ENCODE measurements around the gene CHGA. TPM values are rescaled to one million over a fixed set of nuclear protein-coding genes. Genes with fewer than 3 reads are reported as not detected.

Gene CHGA
- total RNA-seq, 1 donor from 2014 or later, result 663 TPM

- DNase-seq, result no peak
- no peaks in the 10 kb centered on the region for H3K36me3 Mint-ChIP-seq (ENCODE audit: unreplicated experiment)
- peaks cover 3% of the 10 kb centered on the region for H3K9me3 Mint-ChIP-seq (ENCODE audit: unreplicated experiment)
- H3K27ac Mint-ChIP-seq (ENCODE audit: unreplicated experiment), result no peak overlapping the region
- peaks cover 4% of the 10 kb centered on the region for H3K27me3 Mint-ChIP-seq (ENCODE audit: unreplicated experiment)
- H3K4me3 Mint-ChIP-seq (ENCODE audit: unreplicated experiment), result no peak overlapping the region
- no peak for TF ChIP-seq CTCF (IDR thresholded peaks at IDR 0.05; ENCODE audit: partially characterized antibody, unreplicated experiment)
- H3K4me1 Mint-ChIP-seq (ENCODE audit: low read depth, unreplicated experiment), result peaks cover 6% of the 10 kb centered on the region
Observed at GRCh38 chr14:92929689-92930608, 7.0 kb downstream of the CHGA start.

- TF ChIP-seq CTCF (IDR thresholded peaks at IDR 0.05; ENCODE audit: partially characterized antibody, unreplicated experiment), result no peak
- no peak overlapping the region for H3K27ac Mint-ChIP-seq (ENCODE audit: unreplicated experiment)
- H3K4me3 Mint-ChIP-seq (ENCODE audit: unreplicated experiment), result no peak overlapping the region
- no peaks in the 10 kb centered on the region for H3K4me1 Mint-ChIP-seq (ENCODE audit: low read depth, unreplicated experiment)
- peaks cover 6% of the 10 kb centered on the region for H3K27me3 Mint-ChIP-seq (ENCODE audit: unreplicated experiment)
- no peak for DNase-seq
- H3K9me3 Mint-ChIP-seq (ENCODE audit: unreplicated experiment), result peaks cover 6% of the 10 kb centered on the region
- no peaks in the 10 kb centered on the region for H3K36me3 Mint-ChIP-seq (ENCODE audit: unreplicated experiment)
Observed at GRCh38 chr14:92930737-92931602, 8.0 kb downstream of the CHGA start.

GRCh38 chr14:92931681-92932447 is 8.9 kb downstream of the CHGA start:
- no peak overlapping the region for H3K27ac Mint-ChIP-seq (ENCODE audit: unreplicated experiment)

More at GRCh38 chr14:92931681-92932447, 8.9 kb downstream of the CHGA start:
- Mint-ChIP-seq H3K36me3 (ENCODE audit: unreplicated experiment) (no peaks in the 10 kb centered on the region), H3K4me3 (ENCODE audit: unreplicated experiment) (no peak overlapping the region), H3K9me3 (ENCODE audit: unreplicated experiment) (peaks cover 6% of the 10 kb centered on the region), H3K27me3 (ENCODE audit: unreplicated experiment) (peaks cover 9% of the 10 kb centered on the region), H3K4me1 (ENCODE audit: low read depth, unreplicated experiment) (no peaks in the 10 kb centered on the region)
- no peak for TF ChIP-seq CTCF (IDR thresholded peaks at IDR 0.05; ENCODE audit: partially characterized antibody, unreplicated experiment)
- no peak for DNase-seq
